H1 (cell line): ENCODE measurements around the gene CTPS2. TPM values are rescaled to one million over a fixed set of nuclear protein-coding genes. Genes with fewer than 3 reads are reported as not detected.
"Not testable (repeated sequence)": the region's sequence is repeated elsewhere in the genome, so short reads cannot be mapped to it uniquely, and the experiment has no call there.

Source experiments
- CTCF ChIA-PET: fragments of 300-600 bp; sonication (Branson Sonifier 250); formaldehyde crosslinking; loops from one replicate; lab custom pipeline; 2021; ENCODE audit not compliant: partially characterized antibody; lab: Charles Lee
- POLR2A ChIA-PET: fragments of 300-600 bp; sonication (Branson Sonifier 250); formaldehyde crosslinking; loops from one replicate; lab custom pipeline; 2021; ENCODE audit warnings: inconsistent platforms; ENCODE audit not compliant: partially characterized antibody; lab: Charles Lee
- DNase-seq, 2 experiments: peaks; one replicate each; pipeline versions ENCODE4 v3.0.0 to v3.0.0-alpha.2; 2010 to 2022; ENCODE audit warnings: low spot score in 2 of 2, low read depth in 1 of 2, mixed read lengths in 1 of 2
- FAIRE-seq: peaks from 2 replicates; lab custom pipeline; 2011; peaks lifted over from hg19 to GRCh38; lab: Jason Lieb, UNC
- H2AFZ ChIP-seq: 2 replicates; pipeline ENCODE4 v1.8.1; 2012; ENCODE audit warnings: low read length, inconsistent platforms
- H2AK5ac ChIP-seq: 2 replicates; pipeline ENCODE4 v1.6.1; 2013; ENCODE audit warnings: low read depth, low read length
- H2BK120ac ChIP-seq: replicated peaks from 2 replicates; pipeline ENCODE3; 2013; ENCODE audit warnings: low read depth, low read length, inconsistent platforms
- H2BK12ac ChIP-seq: 2 replicates; pipeline ENCODE4 v1.6.1; 2013; ENCODE audit warnings: low read depth, low read length
- H2BK15ac ChIP-seq: 2 replicates; pipeline ENCODE4 v1.6.1; 2013; ENCODE audit warnings: low read length
- H2BK20ac ChIP-seq: 2 replicates; pipeline ENCODE4 v1.6.1; 2013; ENCODE audit warnings: low read length
- H2BK5ac ChIP-seq: 2 replicates; pipeline ENCODE4 v1.6.1; 2013; ENCODE audit warnings: low read depth, low read length
- H3K14ac ChIP-seq: 2 replicates; pipeline ENCODE4 v1.6.1; 2013; ENCODE audit warnings: inconsistent platforms; ENCODE audit not compliant: insufficient read length
- H3K18ac ChIP-seq: 2 replicates; pipeline ENCODE4 v1.6.1; 2013; ENCODE audit warnings: low read length; ENCODE audit errors: extremely low read depth
- H3K23ac ChIP-seq: 2 replicates; pipeline ENCODE4 v1.6.1; 2013; ENCODE audit warnings: inconsistent platforms; ENCODE audit not compliant: insufficient read length
- H3K23me2 ChIP-seq: 2 replicates; pipeline ENCODE4 v1.6.1; 2013; ENCODE audit warnings: low read depth, low read length
- H3K27ac ChIP-seq: 2 replicates; pipeline ENCODE4 v1.6.1; 2011; ENCODE audit warnings: low read depth, low read length, inconsistent platforms
- H3K27me3 ChIP-seq, 4 experiments: replicated peaks in 1 of 4; 1 replicate in 1 of 4; 2 replicates in 3 of 4; pipeline versions ENCODE4 v1.6.1 to v1.8.1; 2011 to 2013; ENCODE audit warnings: low read length in 3 of 4, mild to moderate bottlenecking in 3 of 4, inconsistent platforms in 2 of 4, mixed read lengths in 2 of 4, moderate library complexity in 1 of 4; ENCODE audit not compliant: control insufficient read depth in 3 of 4, insufficient read depth in 3 of 4; ENCODE audit errors: extremely low read depth in 1 of 4
- H3K36me3 ChIP-seq, 4 experiments: 2 replicates each; pipeline versions ENCODE4 v1.6.1 to v1.8.1; 2011 to 2013; ENCODE audit warnings: mild to moderate bottlenecking in 4 of 4, low read length in 3 of 4, moderate library complexity in 2 of 4, control low read depth in 1 of 4, inconsistent platforms in 1 of 4; ENCODE audit not compliant: insufficient read depth in 4 of 4, control insufficient read depth in 2 of 4
- H3K4ac ChIP-seq: replicated peaks from 2 replicates; pipeline ENCODE3; 2013; ENCODE audit warnings: low read length, low read depth, mixed read lengths, inconsistent platforms; ENCODE audit not compliant: insufficient read length
- H3K4me1 ChIP-seq, 4 experiments: replicated peaks in 1 of 4; 1 replicate in 1 of 4; 2 replicates in 3 of 4; pipeline versions ENCODE4 v1.6.1 to v1.8.1; 2011 to 2013; ENCODE audit warnings: low read length in 3 of 4, inconsistent platforms in 2 of 4, mixed read lengths in 1 of 4; ENCODE audit not compliant: insufficient read depth in 4 of 4, control insufficient read depth in 3 of 4
- H3K4me2 ChIP-seq, 2 experiments: 2 replicates each; pipeline versions ENCODE4 v1.6.1 to v1.8.1; 2011 to 2013; ENCODE audit warnings: low read depth in 2 of 2, low read length in 2 of 2, control low read depth in 1 of 2, inconsistent platforms in 1 of 2, mild to moderate bottlenecking in 1 of 2; ENCODE audit not compliant: insufficient read depth in 1 of 2
- H3K4me3 ChIP-seq, 4 experiments: fragments of 200-600, 300-600 bp in 1 of 4; sonication (generic), shearing (Covaris generic), sonication (Bioruptor Twin) in 1 of 4; 2 replicates each; pipeline versions ENCODE4 v1.5.1 to v1.8.1; 2011 to 2016; ENCODE audit warnings: low read length in 4 of 4, low read depth in 3 of 4, control low read depth in 2 of 4, inconsistent platforms in 2 of 4, mild to moderate bottlenecking in 2 of 4, mixed read lengths in 1 of 4, moderate library complexity in 1 of 4; ENCODE audit not compliant: insufficient read depth in 2 of 4; ENCODE audit errors: extremely low read depth in 1 of 4
- H3K56ac ChIP-seq: replicated peaks from 2 replicates; pipeline ENCODE3; 2013; ENCODE audit warnings: low read depth, mild to moderate bottlenecking, mixed read lengths, low read length, inconsistent platforms; ENCODE audit not compliant: insufficient read length
- H3K79me1 ChIP-seq: 2 replicates; pipeline ENCODE4 v1.6.1; 2013; ENCODE audit warnings: low read depth, low read length, control low read depth
- H3K79me2 ChIP-seq, 2 experiments: 2 replicates each; pipeline versions ENCODE4 v1.6.1 to v1.8.1; 2012 to 2013; ENCODE audit warnings: low read length in 2 of 2, mild to moderate bottlenecking in 2 of 2, inconsistent platforms in 1 of 2; ENCODE audit not compliant: insufficient read depth in 2 of 2, control insufficient read depth in 1 of 2
- H3K9ac ChIP-seq, 4 experiments: replicated peaks in 1 of 4; 1 replicate in 1 of 4; 2 replicates in 3 of 4; pipeline versions ENCODE4 v1.6.1 to v1.8.1; 2011 to 2013; ENCODE audit warnings: low read depth in 3 of 4, low read length in 3 of 4, control low read depth in 2 of 4, mild to moderate bottlenecking in 2 of 4, moderate library complexity in 2 of 4, inconsistent platforms in 1 of 4; ENCODE audit errors: extremely low read depth in 1 of 4
- H3K9me3 ChIP-seq, 2 experiments: 2 replicates each; pipeline versions ENCODE4 v1.6.1 to v1.8.1; 2012 to 2013; ENCODE audit warnings: mild to moderate bottlenecking in 2 of 2, moderate library complexity in 2 of 2, control low read depth in 1 of 2, inconsistent platforms in 1 of 2, low read depth in 1 of 2, low read length in 1 of 2, mixed read lengths in 1 of 2; ENCODE audit not compliant: insufficient read depth in 2 of 2
- H4K20me1 ChIP-seq, 2 experiments: replicated peaks in 1 of 2; 2 replicates each; pipeline versions ENCODE3 to v1.8.1; 2011 to 2013; ENCODE audit warnings: inconsistent platforms in 2 of 2, low read length in 2 of 2, mild to moderate bottlenecking in 1 of 2; ENCODE audit not compliant: insufficient read depth in 2 of 2, control insufficient read depth in 1 of 2
- H4K5ac ChIP-seq: 2 replicates; pipeline ENCODE4 v1.6.1; 2013; ENCODE audit warnings: low read length, low read depth, mixed read lengths, inconsistent platforms; ENCODE audit not compliant: insufficient read length
- H4K8ac ChIP-seq: 2 replicates; pipeline ENCODE4 v1.8.0; 2013; ENCODE audit warnings: mild to moderate bottlenecking, moderate library complexity, low read length, inconsistent platforms; ENCODE audit not compliant: insufficient read depth; ENCODE audit errors: extremely low read depth
- H4K91ac ChIP-seq: replicated peaks from 2 replicates; pipeline ENCODE3; 2013; ENCODE audit warnings: low read length, mixed read lengths, inconsistent platforms; ENCODE audit not compliant: insufficient read length
- WGBS, 2 experiments: shearing (Covaris generic) in 1 of 2; methylation state at CpG; one replicate each; pipeline versions ENCODE4 v1.1.6 to v1.1.7; 2013 to 2015; ENCODE audit warnings: low lambda C conversion rate in 2 of 2, mixed read lengths in 2 of 2, inconsistent platforms in 1 of 2, low coverage in 1 of 2, missing lambda C conversion rate in 1 of 2; ENCODE audit not compliant: insufficient replicate concordance in 2 of 2, insufficient coverage in 1 of 2, insufficient read length in 1 of 2; ENCODE audit errors: extremely low coverage in 1 of 2, missing lambda C conversion rate in 1 of 2; 5-methylcytosine and 5-hydroxymethylcytosine counted together
- polyA plus RNA-seq, 7 experiments: library from polyadenylated mRNA; depleted of rRNA in 3 of 7; stranded (reverse) in 5 of 7; unstranded in 2 of 7; fragments of >200 nt in 5 of 7; fragments of 200-250 nt in 2 of 7; gene quantifications; 1 replicate in 5 of 7; 2 replicates in 1 of 7; 4 replicates in 1 of 7; pipeline versions ENCODE4 v1.2.1 to v1.2.3, GENCODE V29; 2011 to 2013; ENCODE audit warnings: missing spikeins in 2 of 7, mixed read lengths in 2 of 7
- total RNA-seq: library from RNA; stranded (reverse); fragmentation: NEBNext Ultra II Directional; extraction: Animal tissue kit (Norgen Biotek cat#: 25700); gene quantifications from 2 replicates; pipeline ENCODE4 v1.2.1, GENCODE V29; 2021

CTPS2 gene
- total and polyA plus RNA-seq, 2 of the 8 experiments (the other 6 are each of a cell fraction or from before 2014, with no cell fraction given), result 17.1 to 34.0 TPM

GRCh38 chrX:16628511-16628910, 84.0 kb downstream of the CTPS2 start:
- CTCF ChIA-PET, result interaction anchor here (0.8 to 1.1 kb wide), 2 partner anchors 10 to 162 kb away, joined by 3 read pairs; no protein-coding TSS in a partner anchor
- H4K91ac ChIP-seq, result not testable (repeated sequence)

More at GRCh38 chrX:16628511-16628910, 84.0 kb downstream of the CTPS2 start:
- DNase-seq, H3K9me3 ChIP-seq, H3K4me3 ChIP-seq, H4K20me1 ChIP-seq, H3K27me3 ChIP-seq, H3K36me3 ChIP-seq, POLR2A ChIA-PET, H4K5ac ChIP-seq, H2AK5ac ChIP-seq, H3K27ac ChIP-seq, FAIRE-seq, H3K18ac ChIP-seq, H4K8ac ChIP-seq, H3K23me2 ChIP-seq, H2BK5ac ChIP-seq, H3K23ac ChIP-seq, H2BK12ac ChIP-seq, H2BK120ac ChIP-seq, H3K4ac ChIP-seq, H3K9ac ChIP-seq, H3K14ac ChIP-seq, H3K4me1 ChIP-seq, H2BK20ac ChIP-seq, H3K79me2 ChIP-seq, H2AFZ ChIP-seq, H2BK15ac ChIP-seq, H3K79me1 ChIP-seq, H3K56ac ChIP-seq: not testable (repeated sequence)
- peak overlapping the region in 1 of 2 experiments; percentile 57; a peak in 2 of 4 replicates for H3K4me2 ChIP-seq
- WGBS, 2 experiments, result 62% methylated on average over 5 of the region's 6 CpGs; no CpG with 5 or more reads in 1 of the 2 experiments
